GM19452 (cell line): ENCODE results near the gene CSNK1A1L.

Source experiments
- ATAC-seq: cut with Tn5 transposase; IDR thresholded peaks from one replicate; pipeline ENCODE4 v1.9.1; 2021; ENCODE audit not compliant: unreplicated experiment

Gene CSNK1A1L

GRCh38 chr13:37107868-37108267 is 2.4 kb upstream of the CSNK1A1L start:
- ATAC-seq = no peak

- no peak for ATAC-seq
Observed at GRCh38 chr13:37107456-37107855, 2.0 kb upstream of the CSNK1A1L start.

- ATAC-seq = no peak
Observed at GRCh38 chr13:37106642-37107041, 1.2 kb upstream of the CSNK1A1L start.

- no peak for ATAC-seq
Observed at GRCh38 chr13:37102896-37103295, 2.6 kb downstream of the CSNK1A1L start.

GRCh38 chr13:37101201-37101600 is 4.3 kb downstream of the CSNK1A1L start:
- ATAC-seq = no peak

GRCh38 chr13:37100731-37101130 is 4.7 kb downstream of the CSNK1A1L start:
- ATAC-seq = no peak

GRCh38 chr13:37097076-37097475 is 8.4 kb downstream of the CSNK1A1L start:
- no peak for ATAC-seq

GRCh38 chr13:37094840-37095239 is 10.6 kb downstream of the CSNK1A1L start:
- no peak for ATAC-seq

GRCh38 chr13:37094099-37094498 is 11.4 kb downstream of the CSNK1A1L start:
- no peak for ATAC-seq

GRCh38 chr13:37091835-37092234 is 13.6 kb downstream of the CSNK1A1L start:
- ATAC-seq = no peak

GRCh38 chr13:37090912-37091311 is 14.6 kb downstream of the CSNK1A1L start:
- ATAC-seq = no peak

GRCh38 chr13:37089495-37089894 is 16.0 kb downstream of the CSNK1A1L start:
- no peak for ATAC-seq

GRCh38 chr13:37087486-37087885 is 18.0 kb downstream of the CSNK1A1L start:
- ATAC-seq = no peak

GRCh38 chr13:37085606-37086005 is 19.9 kb downstream of the CSNK1A1L start:
- ATAC-seq = no peak

- ATAC-seq = no peak
Observed at GRCh38 chr13:37076818-37077217, 28.6 kb downstream of the CSNK1A1L start.

GRCh38 chr13:37075164-37075563 is 30.3 kb downstream of the CSNK1A1L start:
- no peak for ATAC-seq

GRCh38 chr13:37074703-37075102 is 30.8 kb downstream of the CSNK1A1L start:
- no peak for ATAC-seq

- ATAC-seq = no peak
Observed at GRCh38 chr13:37072024-37072423, 33.4 kb downstream of the CSNK1A1L start.

GRCh38 chr13:37070956-37071355 is 34.5 kb downstream of the CSNK1A1L start:
- no peak for ATAC-seq

GRCh38 chr13:37070145-37070695 is 35.2 kb downstream of the CSNK1A1L start:
- no peak for ATAC-seq

GRCh38 chr13:37069597-37070103 is 35.8 kb downstream of the CSNK1A1L start:
- no peak for ATAC-seq

- no peak for ATAC-seq
Observed at GRCh38 chr13:37068962-37069361, 36.5 kb downstream of the CSNK1A1L start.

- ATAC-seq = no peak
Observed at GRCh38 chr13:37067874-37068273, 37.6 kb downstream of the CSNK1A1L start.
